Stimulated activated CD4-positive, alpha-beta T cell treated with anti-CD3 and anti-CD28 coated beads, Interleukin-15, amount 100 ng/mL, for 1 hour (primary cell): ENCODE measurements around the gene MPEG1.

Experiments
- DNase-seq, 2 donors: peaks; one replicate each; pipeline ENCODE4 v3.0.0-alpha.2; 2020; ENCODE audit warnings: low read depth in 1 of 2, low spot score in 1 of 2

MPEG1 gene

DNA sequence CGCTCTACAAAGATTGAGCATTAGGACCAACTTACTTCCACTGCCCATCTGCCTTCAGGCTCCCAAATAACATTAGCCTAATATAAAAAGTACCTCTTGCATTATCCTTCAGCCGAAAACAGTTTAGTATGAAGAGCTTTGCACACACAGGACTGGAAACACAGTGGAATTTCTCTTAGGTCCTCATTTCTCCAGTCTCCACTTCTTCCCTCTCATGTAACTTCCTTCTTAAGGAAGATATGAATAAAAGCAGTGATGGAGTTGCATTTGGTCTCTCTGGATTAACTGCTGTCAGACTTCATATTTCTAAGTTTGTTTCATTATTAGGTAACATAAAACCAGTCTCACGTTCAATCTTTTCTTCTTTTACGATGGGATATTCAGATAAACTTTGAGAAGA is 5.6 kb upstream of the MPEG1 start:
- DNase-seq, result no peak

DNA sequence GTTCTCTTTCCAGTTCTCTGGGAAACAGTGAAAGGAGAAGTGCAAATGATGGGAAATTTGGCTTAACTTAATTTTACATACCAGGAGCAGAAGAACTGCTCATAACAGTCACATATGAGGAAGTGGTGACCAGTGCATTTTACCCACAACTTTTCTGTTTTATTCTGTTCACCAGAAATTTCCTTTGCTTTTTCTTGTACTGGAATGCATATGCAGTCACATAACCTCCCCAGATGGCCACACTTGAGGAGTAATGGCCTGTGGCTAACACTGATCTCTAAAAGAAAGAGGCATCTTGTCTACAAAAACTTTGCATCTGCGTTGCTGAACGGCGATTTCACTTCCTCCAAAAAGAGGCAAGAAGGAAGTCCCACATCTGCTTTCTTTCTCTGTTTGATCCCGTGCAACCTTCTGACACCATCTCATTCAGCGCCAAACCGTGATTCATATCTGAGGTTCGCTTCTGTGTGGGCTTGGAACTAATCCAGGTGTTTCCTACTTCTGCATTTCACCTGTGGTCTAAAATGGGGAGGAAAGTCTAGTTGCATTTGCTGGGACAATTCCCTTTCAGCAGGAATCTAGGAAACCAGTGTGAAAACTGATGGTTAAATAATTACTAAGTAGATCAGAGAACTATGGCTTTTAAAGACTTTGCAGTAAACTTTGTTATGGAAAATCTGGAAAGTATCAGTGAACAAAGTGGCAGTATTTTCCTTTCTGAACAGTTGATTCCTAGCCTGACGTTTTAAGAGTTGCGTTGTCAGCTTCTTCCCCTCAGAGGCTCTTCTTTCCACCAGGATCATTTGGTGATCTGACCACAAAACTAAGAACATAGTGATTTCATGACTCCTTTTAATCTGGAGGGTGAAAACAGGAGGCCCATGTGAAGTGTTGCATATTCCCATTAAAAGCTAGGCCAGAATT is 4.2 kb upstream of the MPEG1 start:
- no peak for DNase-seq

GRCh38 chr11:59214141-59214893 is 1.6 kb upstream of the MPEG1 start:
- no peak for DNase-seq

GRCh38 chr11:59212222-59212621 is 505 bp downstream of the MPEG1 start:
- DNase-seq, result no peak

GRCh38 chr11:59208956-59209355 is 3.8 kb downstream of the MPEG1 start:
- no peak for DNase-seq

- peak in 1 of 2 donors; percentile 16 for DNase-seq
Measured at GRCh38 chr11:59207988-59208451, 4.7 kb downstream of the MPEG1 start.

GRCh38 chr11:59206635-59207034 is 6.1 kb downstream of the MPEG1 start:
- DNase-seq, result no peak

DNA sequence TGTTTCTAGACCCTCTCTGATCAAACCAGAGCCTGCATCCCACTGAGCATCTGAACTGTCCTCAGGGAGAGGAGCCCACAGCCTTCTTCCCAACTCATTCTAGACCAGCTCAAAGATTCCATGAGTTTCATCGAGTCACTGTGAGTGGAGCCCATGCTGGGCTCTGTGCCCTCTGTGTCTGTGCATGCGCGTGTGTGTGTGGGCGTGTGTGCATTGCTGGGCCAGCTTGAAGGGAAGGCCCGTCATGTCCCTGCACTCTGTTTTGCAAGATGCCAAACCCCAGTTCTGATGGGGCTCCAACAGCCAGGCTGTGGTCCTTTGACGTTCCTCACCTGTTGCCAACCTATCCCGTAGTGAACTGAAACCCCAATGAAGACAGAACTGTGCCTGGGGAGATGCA is 7.1 kb downstream of the MPEG1 start:
- DNase-seq, result no peak

DNA sequence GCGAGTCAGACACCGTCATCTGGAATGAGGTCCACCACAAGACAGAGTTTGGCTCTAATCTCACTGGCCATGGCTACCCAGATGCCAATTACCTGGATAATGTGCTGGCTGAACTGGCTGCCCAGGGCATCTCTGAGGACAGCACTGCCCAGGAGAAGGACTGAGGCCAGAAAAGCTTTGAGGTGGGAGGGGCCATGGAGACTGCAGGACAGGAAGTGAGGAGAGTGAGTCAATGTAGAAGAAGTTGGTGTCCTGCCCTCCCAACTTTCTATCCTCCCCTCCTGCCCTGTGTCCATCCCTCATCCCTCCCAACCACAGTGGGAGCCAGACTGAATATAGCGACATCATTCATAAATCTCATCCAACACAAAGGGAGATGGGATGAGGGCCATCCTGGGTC is 8.0 kb downstream of the MPEG1 start:
- no peak for DNase-seq

- no peak for DNase-seq
Measured at GRCh38 chr11:59201353-59201752, 11.4 kb downstream of the MPEG1 start.

- no peak for DNase-seq
Measured at GRCh38 chr11:59200423-59200746, 12.3 kb downstream of the MPEG1 start.

- no peak for DNase-seq
Measured at GRCh38 chr11:59199546-59200422, 12.9 kb downstream of the MPEG1 start.

GRCh38 chr11:59198726-59199125 is 14.0 kb downstream of the MPEG1 start:
- no peak for DNase-seq

DNA sequence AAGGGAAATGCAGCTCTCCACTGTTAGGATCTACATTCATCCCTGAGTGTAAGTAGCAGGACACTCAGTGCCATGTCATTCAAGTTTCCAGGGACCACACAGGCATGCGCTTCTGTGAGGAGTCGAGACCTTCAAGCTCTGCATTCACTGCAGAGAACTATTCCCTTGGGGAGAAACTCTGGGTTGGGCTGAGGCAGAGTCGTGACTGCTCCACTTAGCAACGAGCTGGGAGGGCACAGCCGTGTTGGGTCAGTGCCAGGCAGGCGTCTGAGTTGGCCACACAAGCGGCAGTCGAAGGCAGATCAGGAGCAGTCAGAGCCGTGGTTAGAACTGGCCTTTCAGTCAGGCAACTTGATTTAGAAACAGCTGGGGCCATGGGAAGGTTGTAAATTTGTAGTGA is 14.7 kb downstream of the MPEG1 start:
- DNase-seq, result no peak

DNA sequence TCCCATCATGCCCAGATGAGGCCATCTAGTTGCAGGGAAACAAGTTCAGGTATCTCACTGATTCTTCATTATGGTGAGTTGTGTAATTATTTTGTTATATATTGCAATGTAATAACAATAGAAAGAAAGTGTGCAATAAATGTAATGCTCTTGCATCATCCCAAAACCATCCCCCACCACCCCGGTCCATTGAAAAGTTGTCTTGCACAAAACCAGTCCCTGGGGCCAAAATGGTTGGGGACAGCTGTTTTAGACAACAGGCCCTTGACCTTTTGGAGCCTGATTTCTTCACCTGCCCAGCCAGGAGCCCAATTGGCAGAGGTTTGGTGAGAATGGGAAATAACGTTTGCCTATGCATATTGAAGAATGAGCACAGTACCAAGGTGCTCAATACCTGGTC is 15.9 kb downstream of the MPEG1 start:
- DNase-seq, result no peak

DNA sequence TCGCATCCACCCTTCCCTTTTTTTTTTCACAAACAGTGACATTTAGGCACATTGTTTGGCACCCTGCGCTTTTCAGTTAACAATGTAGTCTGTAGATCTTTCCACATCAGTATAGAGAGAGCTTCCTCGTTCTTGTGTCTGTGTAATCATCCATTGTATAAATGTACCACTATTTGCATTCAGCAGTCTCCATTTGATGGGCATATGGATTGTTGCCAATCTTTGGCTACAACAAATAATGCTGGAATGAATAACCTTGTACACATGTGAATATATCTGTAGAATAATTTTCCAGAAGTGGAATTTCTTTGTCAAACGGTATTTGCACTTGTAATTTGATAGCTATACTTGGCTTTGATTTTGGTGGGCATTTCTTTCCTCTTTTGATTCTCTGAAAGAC is 17.1 kb downstream of the MPEG1 start:
- no peak for DNase-seq

DNA sequence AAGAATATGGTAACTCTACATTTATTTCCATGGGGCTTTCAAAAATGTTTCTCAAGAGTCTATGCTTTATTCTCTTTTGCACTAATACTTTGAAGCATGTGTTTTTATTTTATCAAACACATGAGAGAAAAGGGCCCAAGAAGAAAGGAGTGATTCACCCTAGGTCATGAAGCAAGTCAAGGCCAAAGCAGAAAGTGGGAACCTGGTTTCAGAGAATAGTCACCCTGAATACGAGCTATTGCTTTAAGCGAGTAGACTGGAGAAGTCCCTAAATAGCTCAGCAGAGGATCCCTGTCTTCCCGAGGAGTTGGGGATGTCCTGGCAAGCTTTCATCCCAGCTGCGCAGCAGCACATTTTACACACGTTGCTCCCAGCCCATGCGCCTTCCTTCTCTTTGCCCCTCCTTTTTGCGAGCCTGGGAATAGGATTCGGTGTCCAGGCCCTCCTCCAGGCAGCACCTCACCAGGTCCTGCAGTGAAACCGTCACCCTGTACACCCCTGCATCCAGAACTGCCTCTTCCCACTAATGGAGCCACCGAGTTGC is 19.1 kb downstream of the MPEG1 start:
- DNase-seq, result no peak

DNA sequence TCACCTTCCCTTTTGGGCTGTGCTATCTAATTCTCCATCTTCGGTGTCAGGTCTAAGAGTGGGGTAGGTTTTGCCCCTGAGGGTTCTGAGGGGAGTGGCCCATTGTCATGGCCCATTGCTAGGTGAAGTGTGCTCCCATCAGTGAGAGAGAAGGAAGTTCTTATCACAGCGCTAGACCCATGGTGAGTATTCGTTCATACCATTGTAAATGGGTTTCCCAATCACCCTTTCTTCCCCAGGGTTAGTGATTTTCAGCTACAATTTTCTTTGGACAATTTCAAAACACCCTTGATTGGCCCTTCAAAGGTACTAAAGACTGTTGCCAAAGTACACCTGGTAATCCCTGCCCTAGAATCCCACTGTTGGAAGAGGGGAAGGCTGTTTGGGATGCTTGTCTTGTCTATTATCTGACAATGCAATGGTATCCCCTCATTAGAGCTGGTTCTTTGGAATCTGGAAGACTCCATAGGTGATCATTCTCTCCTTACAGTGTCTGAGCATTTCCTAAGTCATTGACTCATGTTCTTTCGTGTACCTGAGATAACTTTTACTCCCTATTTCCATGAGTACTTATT is 20.2 kb downstream of the MPEG1 start:
- no peak for DNase-seq

- DNase-seq, result no peak
Measured at GRCh38 chr11:59191890-59192289, 20.8 kb downstream of the MPEG1 start.

- no peak for DNase-seq
Measured at GRCh38 chr11:59191095-59191494, 21.6 kb downstream of the MPEG1 start.

DNA sequence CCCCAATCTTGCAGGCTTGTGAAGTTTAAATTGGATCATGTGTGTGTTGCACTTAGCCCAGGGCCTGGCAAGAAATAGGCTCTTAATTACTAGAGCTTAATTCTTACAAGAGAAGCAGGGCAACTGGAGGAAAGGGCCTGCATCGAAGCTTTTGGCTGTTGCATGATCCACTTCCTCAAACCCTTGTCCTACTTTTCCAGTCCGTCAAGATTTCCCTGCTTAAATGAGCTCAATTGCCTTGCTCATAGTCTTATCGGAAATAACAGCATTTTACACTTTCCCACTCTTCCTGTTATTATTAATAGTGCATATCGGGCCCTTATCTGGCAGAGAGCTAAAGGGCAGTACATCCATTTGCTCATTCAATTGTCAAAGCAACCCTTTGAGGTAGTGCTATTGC is 22.7 kb downstream of the MPEG1 start:
- DNase-seq, result no peak
